Spleen (tissue), 11 donors: ENCODE results near the gene HECTD2. TPM values are rescaled to one million over a fixed set of nuclear protein-coding genes. Genes with fewer than 3 reads are reported as not detected.

Experiments
- DNase-seq: peaks from one replicate; pipeline ENCODE4 v3.0.0-alpha.2; 2020
- H3K27ac ChIP-seq, 8 donors: fragments of 200-600 bp; sonication (generic) in 7 of 8; 1 replicate in 4 of 8; 2 replicates in 4 of 8; pipeline versions ENCODE4 v1.5.0 to v1.8.0; 2016 to 2021; ENCODE audit warnings: inconsistent platforms in 4 of 8, mild to moderate bottlenecking in 4 of 8, moderate library complexity in 1 of 8
- H3K27me3 ChIP-seq, 7 donors: fragments of 200-600 bp; sonication (generic) in 6 of 7; replicated peaks in 1 of 7; 1 replicate in 4 of 7; 2 replicates in 3 of 7; pipeline versions ENCODE4 v1.5.0 to v1.8.0; 2016 to 2021; ENCODE audit warnings: inconsistent platforms in 3 of 7, mild to moderate bottlenecking in 1 of 7
- H3K36me3 ChIP-seq, 6 donors: fragments of 200-600 bp; sonication (generic) in 5 of 6; 1 replicate in 4 of 6; 2 replicates in 2 of 6; pipeline versions ENCODE4 v1.5.0 to v1.8.0; 2016 to 2021; ENCODE audit warnings: inconsistent platforms in 2 of 6
- H3K4me1 ChIP-seq, 6 donors: fragments of 200-600 bp; sonication (generic) in 5 of 6; 1 replicate in 3 of 6; 2 replicates in 3 of 6; pipeline versions ENCODE4 v1.5.0 to v1.8.0; 2016 to 2021; ENCODE audit warnings: inconsistent platforms in 3 of 6
- H3K4me3 ChIP-seq, 8 donors: fragments of 200-600 bp; sonication (generic) in 7 of 8; 1 replicate in 4 of 8; 2 replicates in 4 of 8; pipeline versions ENCODE4 v1.5.0 to v1.8.0; 2016 to 2021; ENCODE audit warnings: inconsistent platforms in 4 of 8, mild to moderate bottlenecking in 4 of 8, moderate library complexity in 2 of 8
- H3K9me3 ChIP-seq, 8 donors: fragments of 200-600 bp; sonication (generic) in 7 of 8; 1 replicate in 4 of 8; 2 replicates in 4 of 8; pipeline versions ENCODE4 v1.5.0 to v1.8.0; 2016 to 2021; ENCODE audit warnings: inconsistent platforms in 4 of 8
- POLR2A ChIP-seq, 3 donors: fragments of 450-650 bp; IDR thresholded peaks; one replicate each; pipeline ENCODE4 v1.5.1; 2017; ENCODE audit warnings: antibody characterized with exemption in 3 of 3, mild to moderate bottlenecking in 1 of 3
- POLR2AphosphoS5 ChIP-seq, 3 donors: sonication (generic); formaldehyde crosslinking; IDR thresholded peaks; one replicate each; pipeline ENCODE4 v1.5.1; 2017; ENCODE audit warnings: antibody characterized with exemption in 3 of 3
- WGBS, 5 donors: extraction: QIAGEN DNeasy Blood & Tissue Kit in 3 of 5; methylation state at CpG; one replicate each; pipeline versions ENCODE4 v1.1.5 to v1.1.7; 2013 to 2018; 5-methylcytosine and 5-hydroxymethylcytosine counted together
- intact Hi-C: fragments of 100-400 bp; cut with DNase I; formaldehyde crosslinking; loops from one replicate; pipeline ENCODE4 v1.15.0; 2023; ENCODE audit warnings: low total_unique reads
- polyA plus RNA-seq, 3 donors: library from polyadenylated mRNA; stranded (reverse); fragments of 200-250 nt; gene quantifications; one replicate each; pipeline ENCODE4 v1.2.1, GENCODE V29; 2013
- total RNA-seq, 7 donors: library from RNA; depleted of rRNA in 3 of 7; stranded (reverse); fragments of >200 nt in 3 of 7; fragmentation: NEBNext Ultra II Directional in 4 of 7; extraction: Animal tissue kit (Norgen Biotek cat#: 25700) in 4 of 7; gene quantifications; one replicate each; pipeline versions ENCODE4 v1.1.0 to v1.2.1, GENCODE V29; 2016 to 2021
- TF ChIP-seq, protein P1 (sequence below), 11 experiments: fragments of 200-600 bp in 7 of 11; fragments of 450-650 bp in 4 of 11; sonication (generic) in 4 of 11; IDR thresholded peaks in 8 of 11; conservative IDR thresholded peaks in 3 of 11; 1 replicate in 7 of 11; 2 replicates in 4 of 11; pipeline versions ENCODE4 v1.4.0 to v1.8.0; 2016 to 2021; ENCODE audit warnings: antibody characterized with exemption in 11 of 11, inconsistent platforms in 4 of 11, mild to moderate bottlenecking in 1 of 11
- donor health status: healthy with polysubstance abuse.
- donor health status: DM: no; HTN: no; CAD: no; lungs with moderate emphysema.
- donor health status: DM: no; HTN: no; CAD: no.
- donor health status: Bipolar disorder and iron deficiency.
- donor health status: healthy.
- donor health status: DM: no; HTN: no; CAD: no.
- donor health status: DM: yes; HTN: yes; CAD: no.

The HECTD2 gene
- total and polyA plus RNA-seq, 10 donors = 3.3 to 11.1 (median 7.4) TPM

GRCh38 chr10:91555455-91555854 is 145.3 kb downstream of the HECTD2 start:
- peaks cover 0 to 7% (median 0%) of the 10 kb centered on the region in 6 donors for H3K4me1 ChIP-seq
- no peak for TF ChIP-seq POLR2AphosphoS5 (IDR thresholded peaks at IDR 0.05)
- TF ChIP-seq, protein P1, sequence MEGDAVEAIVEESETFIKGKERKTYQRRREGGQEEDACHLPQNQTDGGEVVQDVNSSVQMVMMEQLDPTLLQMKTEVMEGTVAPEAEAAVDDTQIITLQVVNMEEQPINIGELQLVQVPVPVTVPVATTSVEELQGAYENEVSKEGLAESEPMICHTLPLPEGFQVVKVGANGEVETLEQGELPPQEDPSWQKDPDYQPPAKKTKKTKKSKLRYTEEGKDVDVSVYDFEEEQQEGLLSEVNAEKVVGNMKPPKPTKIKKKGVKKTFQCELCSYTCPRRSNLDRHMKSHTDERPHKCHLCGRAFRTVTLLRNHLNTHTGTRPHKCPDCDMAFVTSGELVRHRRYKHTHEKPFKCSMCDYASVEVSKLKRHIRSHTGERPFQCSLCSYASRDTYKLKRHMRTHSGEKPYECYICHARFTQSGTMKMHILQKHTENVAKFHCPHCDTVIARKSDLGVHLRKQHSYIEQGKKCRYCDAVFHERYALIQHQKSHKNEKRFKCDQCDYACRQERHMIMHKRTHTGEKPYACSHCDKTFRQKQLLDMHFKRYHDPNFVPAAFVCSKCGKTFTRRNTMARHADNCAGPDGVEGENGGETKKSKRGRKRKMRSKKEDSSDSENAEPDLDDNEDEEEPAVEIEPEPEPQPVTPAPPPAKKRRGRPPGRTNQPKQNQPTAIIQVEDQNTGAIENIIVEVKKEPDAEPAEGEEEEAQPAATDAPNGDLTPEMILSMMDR (IDR thresholded peaks at IDR 0.05 in 8 of 11, conservative IDR thresholded peaks at IDR 0.05 in 3 of 11) = no peak
- TF ChIP-seq POLR2A (IDR thresholded peaks at IDR 0.05) = no peak
- DNase-seq = no peak
- no peaks in the 10 kb centered on the region for H3K9me3 ChIP-seq
- no peak overlapping the region for H3K27ac ChIP-seq
- H3K4me3 ChIP-seq = no peak overlapping the region
- intact Hi-C loops = no loop called here
- no peaks in the 10 kb centered on the region for H3K36me3 ChIP-seq
- no peaks in the 10 kb centered on the region for H3K27me3 ChIP-seq

- H3K9me3 ChIP-seq = peaks cover 0 to 9% (median 0%) of the 10 kb centered on the region in 8 donors
- no peak overlapping the region for H3K4me3 ChIP-seq
- intact Hi-C loops = no loop called here
- no peaks in the 10 kb centered on the region for H3K36me3 ChIP-seq
- TF ChIP-seq POLR2A (IDR thresholded peaks at IDR 0.05) (no peak), POLR2AphosphoS5 (IDR thresholded peaks at IDR 0.05) (no peak)
- TF ChIP-seq, protein P1 (IDR thresholded peaks at IDR 0.05 in 8 of 11, conservative IDR thresholded peaks at IDR 0.05 in 3 of 11) = no peak
- H3K27me3 ChIP-seq = no peaks in the 10 kb centered on the region
- DNase-seq = no peak
- peak overlapping the region in 1 of 8 donors; percentile 17 for H3K27ac ChIP-seq
- peaks cover 0 to 7% (median 0%) of the 10 kb centered on the region in 6 donors for H3K4me1 ChIP-seq
- 85 to 94% (median 92%) methylated on average over 12 of the region's 12 CpGs for WGBS, 5 donors
Measured at GRCh38 chr10:91556691-91557566, 146.8 kb downstream of the HECTD2 start.

- Histone ChIP-seq H3K4me3 (no peak overlapping the region), H3K36me3 (no peaks in the 10 kb centered on the region), H3K4me1 (peaks cover 0 to 7% (median 0%) of the 10 kb centered on the region in 6 donors), H3K27me3 (no peaks in the 10 kb centered on the region), H3K9me3 (peaks cover 0 to 9% (median 0%) of the 10 kb centered on the region in 8 donors), H3K27ac (peak overlapping the region in 1 of 8 donors; percentile 17)
- DNase-seq = no peak
- WGBS, 5 donors = 32 to 49% (median 39%) methylated on average over 2 of the region's 2 CpGs
- TF ChIP-seq, protein P1 (IDR thresholded peaks at IDR 0.05 in 8 of 11, conservative IDR thresholded peaks at IDR 0.05 in 3 of 11) = no peak
- TF ChIP-seq POLR2A (IDR thresholded peaks at IDR 0.05) (no peak), POLR2AphosphoS5 (IDR thresholded peaks at IDR 0.05) (no peak)
- intact Hi-C loops = no loop called here
Measured at GRCh38 chr10:91557651-91558111, 147.5 kb downstream of the HECTD2 start.

- no peak overlapping the region for H3K4me3 ChIP-seq
- 78 to 93% (median 86%) methylated on average over 3 of the region's 3 CpGs for WGBS, 5 donors
- no peaks in the 10 kb centered on the region for H3K36me3 ChIP-seq
- TF ChIP-seq POLR2A (IDR thresholded peaks at IDR 0.05) (no peak), POLR2AphosphoS5 (IDR thresholded peaks at IDR 0.05) (no peak)
- TF ChIP-seq, protein P1 (IDR thresholded peaks at IDR 0.05 in 8 of 11, conservative IDR thresholded peaks at IDR 0.05 in 3 of 11) = no peak
- H3K27me3 ChIP-seq = no peaks in the 10 kb centered on the region
- no peak overlapping the region for H3K27ac ChIP-seq
- H3K9me3 ChIP-seq = peaks cover 0 to 9% (median 0%) of the 10 kb centered on the region in 8 donors
- peaks cover 0 to 7% (median 0%) of the 10 kb centered on the region in 6 donors for H3K4me1 ChIP-seq
- DNase-seq = no peak
- intact Hi-C loops = no loop called here
Measured at GRCh38 chr10:91558473-91558872, 148.3 kb downstream of the HECTD2 start.
